Measurements from ENCODE around the gene DPP10.

Gene DPP10

DNA sequence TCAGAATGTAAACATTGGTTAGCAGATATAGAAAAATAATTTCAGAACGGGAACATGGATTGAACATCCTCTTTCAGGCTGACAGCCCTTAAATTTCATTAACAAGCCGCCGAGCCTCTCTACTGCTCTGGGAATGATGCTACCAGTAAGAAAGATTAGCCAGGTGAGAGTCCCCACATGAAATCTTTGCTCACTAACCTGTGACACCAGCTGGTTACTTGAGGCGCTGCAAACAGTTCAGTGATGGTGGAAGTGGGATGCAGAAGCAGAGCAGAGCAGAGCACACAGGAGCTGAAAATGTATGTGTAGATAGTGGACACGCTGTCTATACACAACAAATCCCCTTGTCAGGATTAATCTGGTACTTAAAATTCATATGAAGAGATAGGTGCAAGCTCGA is 721.1 kb downstream of the DPP10 start:
- no peak for DNase-seq

DNA sequence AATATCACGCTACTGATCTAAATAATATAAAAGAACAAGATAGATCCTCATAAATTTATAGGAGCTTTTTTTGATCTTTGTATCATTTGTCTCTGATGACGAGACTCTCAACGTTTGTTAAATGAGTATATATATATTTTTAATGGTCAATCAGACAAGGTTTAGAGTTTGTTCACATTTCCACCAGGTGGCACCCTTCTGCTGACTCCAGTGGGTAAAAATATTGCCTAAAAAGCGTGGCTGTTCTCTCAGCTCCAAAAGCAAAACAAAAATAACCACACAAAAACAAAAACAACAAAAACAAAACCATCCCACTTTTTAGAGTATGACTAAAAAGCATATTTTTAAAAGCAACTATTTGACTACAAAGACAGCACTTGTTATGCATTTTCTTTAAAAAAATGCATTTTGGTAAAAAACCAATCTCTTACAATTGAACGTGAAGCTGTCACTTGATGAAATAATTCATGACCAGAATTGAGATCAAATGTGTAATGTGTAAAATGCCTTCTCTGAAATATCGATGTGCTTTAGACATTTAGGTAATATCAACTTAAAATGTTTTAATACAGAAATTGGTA is 723.2 kb downstream of the DPP10 start:
- DNase-seq: no peak

DNA sequence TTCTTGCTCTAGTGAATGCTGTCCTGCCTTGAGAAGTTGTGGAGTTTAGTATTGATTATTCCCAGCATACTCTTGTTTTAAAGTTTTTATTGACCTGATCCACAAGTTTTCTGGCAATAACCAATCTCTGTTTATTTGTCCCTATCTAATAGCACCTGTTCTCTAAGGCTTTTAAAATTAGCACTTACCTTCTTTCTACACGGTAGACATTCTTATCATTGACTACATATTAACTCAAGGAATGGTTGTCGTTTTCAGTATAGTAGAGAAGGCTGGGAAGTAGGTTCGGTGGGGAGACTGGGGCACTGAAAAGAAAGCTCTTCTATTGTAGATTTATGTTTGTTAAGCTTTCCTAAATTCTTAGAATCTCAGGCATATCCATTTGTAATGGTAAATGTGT is 726.0 kb downstream of the DPP10 start:
- DNase-seq: no peak

DNA sequence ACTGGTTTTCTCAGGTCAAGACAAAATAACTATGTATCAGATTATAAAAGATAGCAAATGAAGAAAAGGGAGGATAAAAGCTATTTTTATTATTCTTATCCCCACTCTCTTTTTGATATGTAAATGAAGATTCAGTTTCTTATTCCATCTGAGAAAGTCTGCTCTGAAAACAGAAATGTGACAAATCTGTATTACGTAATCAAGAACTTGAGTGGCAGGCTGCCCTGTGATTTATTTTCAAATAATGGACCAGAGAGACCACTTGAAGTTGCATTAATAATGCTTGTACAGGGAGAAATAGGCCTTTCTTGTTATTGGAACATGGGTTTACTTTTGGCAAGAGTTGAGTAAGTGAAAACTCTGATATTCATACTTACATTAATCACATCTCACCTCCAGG is 727.4 kb downstream of the DPP10 start:
- DNase-seq: no peak

DNA sequence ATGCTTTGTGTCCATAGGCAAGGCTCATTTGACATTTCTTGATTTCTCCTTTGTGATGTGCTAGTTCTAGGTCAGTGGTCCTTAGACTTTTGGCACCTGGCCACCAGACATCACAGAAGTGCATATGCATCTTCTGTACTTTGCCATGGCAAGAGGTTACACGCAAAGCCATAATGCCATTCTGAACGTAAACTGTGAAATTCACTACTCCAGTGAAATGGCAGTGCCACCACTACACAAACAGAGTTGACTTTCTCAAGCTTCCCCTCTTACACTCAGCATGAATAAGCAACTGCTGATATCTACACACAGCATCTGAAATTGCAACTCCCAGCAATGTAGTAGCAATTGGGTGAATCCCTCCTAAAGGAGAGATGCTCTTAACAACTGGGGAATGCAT is 729.3 kb downstream of the DPP10 start:
- no peak for DNase-seq

DNA sequence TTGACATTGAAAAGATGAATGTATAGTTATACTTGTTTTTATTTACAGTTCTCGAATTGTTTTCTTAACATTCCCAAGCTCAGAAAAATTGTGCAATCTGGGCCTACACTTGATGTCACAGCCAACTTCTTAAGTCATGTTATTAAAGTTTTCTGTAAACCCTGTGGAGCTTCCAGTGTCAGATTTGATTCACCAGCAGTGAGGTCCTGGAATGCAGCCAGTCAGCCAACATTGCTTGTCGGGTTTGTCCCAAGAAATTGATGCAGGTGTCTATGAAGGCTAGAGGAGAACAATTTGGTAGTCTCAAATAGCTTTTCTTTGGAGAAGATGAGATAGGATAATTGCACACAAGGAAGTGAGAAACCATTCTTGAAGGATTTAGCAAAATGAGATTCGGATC is 732.2 kb downstream of the DPP10 start:
- DNase-seq: no peak

DNA sequence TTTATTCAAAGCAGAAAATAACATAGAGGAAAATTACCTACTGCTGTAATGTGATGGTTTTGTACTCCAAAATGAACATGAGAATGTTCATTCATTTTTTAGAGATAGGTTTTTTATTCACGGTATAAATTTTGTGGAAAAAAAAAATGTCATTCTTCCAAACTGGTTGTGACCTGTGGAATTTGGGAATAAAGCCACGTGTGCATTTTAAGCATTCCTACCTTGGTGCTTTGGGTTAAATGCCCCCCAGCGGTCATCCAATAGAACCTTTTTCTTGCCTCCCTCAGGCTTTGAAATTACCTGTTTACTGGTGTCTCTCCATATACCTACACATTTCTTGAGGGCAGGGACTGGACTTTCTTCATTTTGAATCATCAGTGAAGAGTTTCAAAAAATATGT is 740.7 kb downstream of the DPP10 start:
- no peak for DNase-seq

DNA sequence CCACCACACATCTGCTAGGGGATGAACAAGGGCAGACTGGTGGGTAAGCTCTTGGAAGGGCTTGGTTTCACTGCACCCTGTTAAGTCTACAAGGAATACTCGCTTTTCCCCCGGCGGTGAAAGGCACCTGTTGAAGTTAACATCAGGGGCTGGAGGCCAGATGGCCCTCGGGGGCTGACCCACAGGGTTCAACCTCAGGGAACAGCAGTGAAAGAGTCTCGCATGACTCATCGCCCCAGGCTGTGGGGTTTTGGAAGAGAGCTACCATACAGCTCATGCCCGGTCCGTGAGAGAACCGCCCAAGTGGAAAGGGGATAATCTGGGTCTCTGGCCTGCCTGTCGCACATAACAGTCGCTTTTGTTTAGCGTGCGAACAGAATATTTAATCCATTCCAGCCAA is 748.0 kb downstream of the DPP10 start:
- DNase-seq: no peak

DNA sequence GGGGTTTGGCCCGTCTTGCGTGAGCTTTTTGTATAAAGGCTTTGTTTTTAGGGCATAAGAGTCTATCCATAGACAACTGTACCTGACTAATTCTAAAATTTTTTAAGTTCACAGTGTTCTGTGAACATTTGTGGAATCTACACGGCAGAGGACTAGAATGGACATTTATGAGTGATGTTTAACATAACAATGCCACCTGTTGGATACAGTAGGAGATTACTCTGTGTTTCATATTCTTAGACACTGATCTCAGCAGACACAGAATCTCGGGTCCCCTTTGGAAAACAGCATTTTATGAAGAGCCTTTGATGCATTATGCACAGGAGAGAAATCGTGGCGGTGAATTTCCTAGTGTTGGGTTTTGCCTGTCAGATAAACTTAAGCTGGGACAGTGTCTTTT is 752.2 kb downstream of the DPP10 start:
- no peak for DNase-seq

DNA sequence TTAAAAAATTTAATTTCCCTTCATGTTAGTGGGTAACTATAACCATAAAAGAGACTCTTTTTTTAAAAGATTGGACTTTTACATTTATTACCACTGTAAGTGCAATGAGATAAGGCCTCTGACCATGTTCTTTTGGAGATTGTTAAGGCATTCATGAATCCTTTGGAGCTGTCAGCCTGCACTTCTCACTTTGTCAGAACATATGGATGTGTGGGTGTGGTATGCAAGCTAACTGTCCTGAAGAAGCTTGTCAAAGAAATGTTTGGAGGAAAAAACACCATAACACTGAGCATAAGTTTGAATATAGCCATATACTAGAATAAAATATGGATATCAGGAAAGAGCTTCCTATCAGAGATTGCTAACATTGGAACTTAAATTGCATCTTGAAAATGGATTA is 754.1 kb downstream of the DPP10 start:
- DNase-seq: no peak

DNA sequence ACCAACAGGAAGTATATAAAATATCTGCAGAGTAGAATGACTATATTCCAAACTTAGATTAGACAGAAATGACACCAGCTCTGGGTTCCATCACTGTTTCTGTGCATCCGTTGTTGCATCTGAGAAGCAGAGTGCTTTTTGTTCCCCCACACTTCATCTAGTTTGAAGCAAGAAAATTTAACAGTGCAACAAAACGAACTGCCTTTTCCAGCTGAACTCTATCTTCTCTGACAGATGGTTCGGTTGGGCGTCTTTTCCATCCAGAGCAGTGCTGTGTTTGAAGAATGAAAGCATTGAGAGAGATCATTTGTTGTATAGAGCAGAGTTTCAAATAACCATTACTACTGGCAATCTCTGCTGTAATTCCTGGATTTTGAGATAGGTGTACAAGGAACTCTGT is 757.5 kb downstream of the DPP10 start:
- DNase-seq: no peak

DNA sequence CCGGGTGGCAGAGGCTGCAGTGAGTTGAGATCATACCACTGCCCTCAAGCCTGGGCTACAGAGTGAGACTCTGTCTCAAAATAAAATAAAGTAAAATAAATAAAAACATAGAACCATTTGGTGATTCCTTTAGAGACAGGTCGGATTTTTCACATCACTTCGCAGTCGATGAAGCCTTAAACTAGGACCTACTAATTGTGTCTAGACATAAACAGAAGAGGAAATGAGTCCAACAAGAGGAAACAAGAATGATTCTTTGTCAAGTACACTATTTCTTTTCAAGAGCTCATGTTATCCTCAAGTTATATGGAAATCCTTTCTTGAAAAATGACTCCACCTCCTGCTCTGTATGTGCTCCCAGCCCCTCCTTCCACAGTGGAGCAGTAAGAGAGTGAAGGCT is 758.9 kb downstream of the DPP10 start:
- DNase-seq: no peak

DNA sequence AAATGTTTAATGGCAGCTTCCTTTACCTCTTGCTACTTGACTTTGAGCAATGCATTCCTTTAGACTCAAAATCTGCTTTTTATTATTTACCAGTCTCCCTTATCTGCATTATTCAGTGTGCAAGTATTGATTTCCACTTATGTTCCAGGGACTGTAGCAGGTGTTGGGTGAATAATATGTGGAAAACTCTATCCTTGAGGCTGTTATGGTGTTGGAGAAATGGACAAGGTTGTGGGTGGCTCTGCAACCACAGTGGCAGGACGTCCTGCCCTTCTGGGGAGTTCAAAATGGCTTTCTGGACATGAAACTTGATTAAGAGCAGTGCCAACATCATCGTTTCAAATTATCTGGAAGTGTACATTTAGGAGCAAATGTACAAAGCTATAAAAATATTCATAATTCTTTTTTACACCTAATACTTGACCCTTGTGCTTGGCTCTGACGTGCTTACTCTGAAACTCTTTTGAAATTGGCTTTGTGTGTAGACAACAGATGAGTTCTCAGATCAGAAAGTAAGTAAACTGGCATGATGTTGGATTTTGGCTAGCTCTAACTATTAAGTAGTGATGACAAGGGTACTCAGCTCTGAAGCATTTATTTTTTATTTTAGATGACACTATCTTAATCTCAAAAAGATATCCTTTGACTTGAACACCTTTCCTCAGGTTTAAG is 766.2 kb downstream of the DPP10 start:
- no peak for DNase-seq

DNA sequence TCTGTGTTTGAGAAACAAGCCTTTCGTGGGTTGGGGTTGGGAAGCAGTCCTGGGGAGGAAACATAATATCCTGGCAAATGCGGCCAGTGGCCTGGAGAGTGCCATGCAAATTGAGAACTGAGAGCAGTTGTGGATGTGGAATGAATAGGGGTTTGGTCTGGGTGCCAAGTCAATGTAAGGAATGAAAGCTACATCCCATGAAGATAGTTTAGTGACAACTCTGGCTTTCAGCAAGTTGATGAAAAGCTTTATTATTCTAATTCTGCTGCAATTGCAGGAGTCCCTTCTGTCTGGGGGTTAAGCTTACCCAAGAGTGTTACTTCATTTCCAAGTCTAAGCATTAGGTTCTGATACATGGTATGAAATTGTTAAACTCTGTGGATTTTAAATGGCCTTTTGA is 771.6 kb downstream of the DPP10 start:
- no peak for DNase-seq

DNA sequence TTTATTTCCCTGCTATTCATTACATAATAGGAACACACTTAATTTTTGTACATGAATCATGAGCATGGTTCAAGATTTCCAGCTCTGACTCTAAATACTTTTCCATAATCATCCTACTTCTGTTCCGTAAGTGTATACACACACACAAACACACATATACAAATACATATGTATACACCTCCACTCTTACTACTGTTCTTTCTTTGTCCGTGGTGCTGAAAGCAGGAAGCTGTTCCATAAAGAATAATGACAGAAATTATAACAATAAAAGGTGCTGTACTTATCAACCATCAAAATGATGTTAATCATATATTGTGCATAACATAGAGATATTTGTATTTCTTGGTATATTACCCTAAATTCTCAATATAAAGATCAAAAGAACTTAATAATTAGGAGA is 776.9 kb downstream of the DPP10 start:
- no peak for DNase-seq

DNA sequence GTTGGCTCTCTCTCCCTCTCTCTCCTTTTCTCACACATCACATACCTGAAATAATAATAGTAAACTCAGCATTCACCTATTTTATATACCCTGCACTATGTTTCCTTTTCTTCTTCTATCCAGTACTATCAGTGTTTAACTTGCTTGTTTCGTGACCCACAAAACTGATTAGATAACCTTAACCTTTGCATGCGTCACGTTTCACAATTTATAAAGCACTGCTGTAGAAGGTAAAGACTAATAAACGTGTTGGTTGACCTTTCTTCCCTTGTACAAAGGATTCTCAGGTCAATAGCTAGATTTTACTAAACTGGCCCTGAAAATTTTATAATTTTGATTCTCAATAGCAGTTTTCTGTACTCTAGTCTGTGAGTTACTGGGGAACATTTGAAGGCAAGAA is 791.7 kb downstream of the DPP10 start:
- DNase-seq: no peak

DNA sequence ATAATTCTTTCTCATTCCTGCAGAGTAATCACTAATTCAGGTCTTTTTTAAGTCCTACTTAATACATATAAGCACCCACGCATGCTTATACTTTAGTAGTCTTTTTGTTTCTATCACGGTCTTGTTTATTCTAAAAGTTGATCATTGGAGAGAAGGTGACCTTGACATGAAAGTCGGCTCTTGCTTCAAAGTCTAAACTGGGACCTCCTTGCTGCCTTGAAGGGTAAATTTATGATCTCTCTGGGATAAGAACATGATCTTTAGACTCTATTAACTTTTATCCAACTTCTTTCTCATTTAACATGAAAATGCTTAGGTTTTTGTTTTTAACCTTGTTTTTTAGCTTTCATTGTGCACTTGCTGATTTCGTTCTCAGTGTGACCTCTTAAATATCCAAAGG is 792.3 kb downstream of the DPP10 start:
- DNase-seq: no peak

DNA sequence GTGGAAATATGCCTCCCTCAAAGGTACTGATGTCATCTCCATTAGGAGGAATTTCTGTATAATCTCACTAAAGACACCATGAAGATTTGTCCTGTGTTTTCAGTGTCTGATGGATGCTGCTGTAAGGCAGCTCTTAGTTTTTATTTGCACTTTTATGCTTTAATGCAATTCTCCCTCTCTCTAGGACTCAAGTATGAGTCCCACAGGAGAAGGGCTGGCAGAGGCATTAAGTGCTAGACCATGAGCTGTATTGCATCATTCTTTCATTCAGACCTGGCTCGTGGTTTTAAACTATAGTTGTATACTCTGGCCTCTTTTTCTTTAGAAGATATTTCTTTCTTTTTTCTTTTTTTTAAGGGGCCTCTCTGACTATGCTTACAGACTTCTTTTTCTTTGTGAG is 805.6 kb downstream of the DPP10 start:
- no peak for DNase-seq

DNA sequence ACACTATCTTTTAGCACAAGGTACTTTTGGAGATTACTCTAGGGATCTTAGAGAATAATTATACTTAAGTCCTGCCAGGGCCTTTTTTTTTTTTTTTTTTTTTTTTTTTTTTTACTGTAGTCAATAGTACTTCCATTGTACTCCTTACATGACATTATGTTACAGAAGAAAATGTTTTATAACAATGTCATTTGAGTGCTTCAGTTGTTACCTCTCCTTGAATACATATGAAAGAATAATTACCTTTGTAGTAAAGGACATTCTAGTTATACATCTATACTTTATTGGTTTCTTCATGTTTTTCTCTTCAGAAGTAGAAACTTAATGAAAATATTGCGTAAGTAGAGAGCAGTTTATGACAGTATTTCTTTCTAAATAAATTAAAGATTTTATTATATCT is 834.9 kb downstream of the DPP10 start:
- DNase-seq: no peak

DNA sequence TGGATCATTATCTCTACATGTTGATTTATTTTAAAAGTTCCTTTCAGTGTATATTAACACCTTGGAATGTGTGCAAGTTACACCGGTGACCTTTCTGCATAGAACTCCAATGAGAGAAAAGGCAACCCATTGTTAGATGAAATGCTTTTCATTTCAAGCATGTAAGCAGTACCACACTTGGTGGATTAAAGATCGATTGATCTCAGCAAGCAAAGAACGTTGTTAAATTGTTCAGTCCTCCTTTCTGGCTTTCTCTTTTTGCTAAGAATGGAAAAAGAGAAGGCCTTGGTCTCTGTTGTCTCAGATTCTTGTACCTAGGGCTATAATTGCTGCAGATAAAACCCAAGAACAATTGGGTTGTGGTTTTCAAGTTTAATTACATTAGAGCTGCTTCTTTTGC is 843.0 kb downstream of the DPP10 start:
- no peak for DNase-seq

DNA sequence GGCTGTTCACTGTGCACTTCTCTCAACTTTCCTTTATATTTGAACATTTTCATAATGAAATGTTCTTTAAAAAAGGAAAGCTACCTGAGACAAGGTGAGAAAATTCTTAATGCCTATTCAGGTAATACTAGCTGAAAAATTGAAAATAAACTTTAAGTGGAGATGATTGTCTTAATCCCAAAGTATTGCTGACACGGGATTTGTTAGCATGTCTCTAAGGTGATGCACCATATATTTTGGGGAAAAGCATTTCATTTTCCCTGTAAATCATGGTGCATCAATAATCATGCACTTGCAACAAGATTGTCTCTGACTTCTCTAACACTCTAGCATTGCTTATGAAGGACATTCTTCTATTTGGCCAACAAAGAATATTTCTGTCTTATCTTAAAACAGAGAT is 848.0 kb downstream of the DPP10 start:
- no peak for DNase-seq

DNA sequence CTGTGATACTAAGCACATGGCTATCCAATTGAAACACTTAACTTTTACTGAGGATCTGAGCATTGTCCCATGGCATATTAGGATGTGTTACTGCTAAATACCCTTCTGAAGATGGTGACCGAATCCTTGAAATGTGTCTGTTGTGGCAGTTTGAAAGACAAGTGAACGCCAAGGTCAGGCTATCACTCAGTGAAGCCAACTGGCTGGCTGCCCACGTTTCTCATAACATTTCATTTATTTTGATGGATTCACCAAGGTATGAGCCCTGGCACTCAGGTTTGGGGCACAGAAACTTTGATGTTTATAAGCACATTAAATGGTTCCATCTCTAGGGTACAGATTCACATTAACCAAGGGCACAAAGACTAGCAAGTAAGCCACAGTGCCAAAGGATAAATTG is 850.3 kb downstream of the DPP10 start:
- no peak for DNase-seq

DNA sequence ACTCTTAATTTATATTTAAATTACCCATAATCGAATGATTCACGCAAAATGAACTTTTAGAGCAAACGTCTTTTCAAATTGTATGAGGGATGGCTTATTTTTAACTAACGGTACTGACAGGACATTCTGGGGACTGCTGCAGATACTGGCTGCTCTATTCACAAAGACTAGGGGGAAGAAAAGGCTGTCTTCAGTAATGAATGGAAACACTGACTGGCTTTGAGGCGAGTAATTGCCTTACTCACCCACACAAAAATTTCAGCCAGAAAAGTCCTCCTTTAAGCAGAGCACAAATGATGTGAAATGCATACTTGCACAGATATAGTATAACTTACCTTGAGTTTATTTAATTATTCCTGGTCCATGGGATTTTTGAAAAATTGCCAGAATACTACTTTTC is 852.6 kb downstream of the DPP10 start:
- no peak for DNase-seq

DNA sequence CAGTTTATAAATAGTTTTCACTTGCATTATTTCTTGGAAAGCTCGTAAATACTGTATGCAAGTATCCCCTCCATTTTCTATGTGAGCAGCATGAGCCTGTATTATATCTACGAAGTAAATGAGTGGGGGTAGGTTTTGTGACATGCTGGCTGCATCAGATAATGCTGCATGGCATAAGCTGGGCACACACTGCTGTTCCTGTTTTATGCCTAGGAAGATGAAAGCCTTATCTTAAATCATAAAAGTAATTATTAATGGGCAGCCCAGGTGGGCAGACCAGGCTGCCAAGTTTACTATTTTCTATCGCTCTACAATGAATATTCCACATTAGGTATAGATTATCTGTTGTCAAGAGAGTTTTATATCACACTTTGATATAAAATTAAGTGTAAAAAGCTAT is 854.6 kb downstream of the DPP10 start:
- no peak for DNase-seq

DNA sequence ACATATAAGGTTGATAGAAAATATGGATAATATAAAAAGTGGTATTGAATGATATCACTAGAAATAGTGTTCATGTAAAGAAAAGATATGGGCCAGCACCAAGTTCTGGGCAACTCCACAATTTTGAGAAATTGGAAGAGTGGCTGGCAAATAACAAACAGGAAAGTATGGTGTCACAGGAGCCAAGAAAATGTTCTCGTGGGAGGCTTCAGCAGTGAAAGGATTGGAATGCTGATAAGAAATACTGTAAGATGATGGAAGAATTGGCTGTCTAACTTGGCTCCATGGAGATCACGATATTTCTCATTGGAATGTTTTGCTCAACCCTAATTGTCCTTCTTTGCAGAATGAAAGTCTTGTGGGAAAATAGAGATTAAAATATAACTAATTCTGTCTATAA is 856.8 kb downstream of the DPP10 start:
- DNase-seq: no peak

DNA sequence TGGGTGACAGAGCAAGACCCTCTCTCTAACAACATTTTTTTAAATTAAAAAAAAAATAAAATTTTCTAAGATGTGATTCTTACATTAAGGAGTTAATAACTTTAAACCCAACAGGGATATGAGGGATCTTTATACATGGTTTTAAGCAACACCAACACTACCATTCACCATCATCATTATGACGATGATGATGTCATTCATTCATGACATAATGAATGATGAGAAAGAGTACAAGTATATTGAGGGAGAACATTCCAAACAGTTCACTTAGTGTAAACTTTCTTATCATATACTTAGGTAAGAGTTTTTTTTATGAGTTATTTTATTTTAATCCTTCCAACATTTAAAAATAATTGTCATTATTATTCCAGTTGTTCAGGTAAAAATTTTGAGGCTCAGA is 863.3 kb downstream of the DPP10 start:
- no peak for DNase-seq

Data from stimulated activated CD4-positive, alpha-beta T cell treated with anti-CD3 and anti-CD28 coated beads, Interleukin-4, amount 100 ng/mL, for 24 hours (primary cell).